SK-N-MC (cell line): ENCODE measurements around the gene ZCCHC7.

ENCODE experiments used
- EZH2 ChIP-seq: fragments of 200-600 bp; sonication (generic); IDR thresholded peaks from one replicate; pipeline ENCODE4 v1.6.1; 2017; ENCODE audit warnings: antibody characterized with exemption
- FOXP2 ChIP-seq: optimal IDR thresholded peaks from 2 replicates; pipeline ENCODE3; 2011; ENCODE audit warnings: mild to moderate bottlenecking, moderate library complexity; ENCODE audit not compliant: insufficient read depth; ENCODE audit errors: extremely low read length, control extremely low read depth
- POLR2AphosphoS5 ChIP-seq: IDR thresholded peaks from 2 replicates; pipeline ENCODE4 v1.6.1; 2012; ENCODE audit warnings: mild to moderate bottlenecking, low read depth, low read length, borderline replicate concordance

- TF ChIP-seq POLR2AphosphoS5 (no peak), EZH2 (no peak), FOXP2 (no peak)
Measured at GRCh38 chr9:37350486-37351190, 230.3 kb downstream of the ZCCHC7 start.
